Activated T-cell treated with anti-CD3 and anti-CD28 coated beads, Interleukin-2, amount 50 U/mL, for 48 hours (primary cell): ENCODE measurements around the gene FBXW7.

Experiments used
- DNase-seq, 2 experiments: peaks; one replicate each; pipeline ENCODE4 v3.0.0-alpha.2; 2020

FBXW7 gene

DNA sequence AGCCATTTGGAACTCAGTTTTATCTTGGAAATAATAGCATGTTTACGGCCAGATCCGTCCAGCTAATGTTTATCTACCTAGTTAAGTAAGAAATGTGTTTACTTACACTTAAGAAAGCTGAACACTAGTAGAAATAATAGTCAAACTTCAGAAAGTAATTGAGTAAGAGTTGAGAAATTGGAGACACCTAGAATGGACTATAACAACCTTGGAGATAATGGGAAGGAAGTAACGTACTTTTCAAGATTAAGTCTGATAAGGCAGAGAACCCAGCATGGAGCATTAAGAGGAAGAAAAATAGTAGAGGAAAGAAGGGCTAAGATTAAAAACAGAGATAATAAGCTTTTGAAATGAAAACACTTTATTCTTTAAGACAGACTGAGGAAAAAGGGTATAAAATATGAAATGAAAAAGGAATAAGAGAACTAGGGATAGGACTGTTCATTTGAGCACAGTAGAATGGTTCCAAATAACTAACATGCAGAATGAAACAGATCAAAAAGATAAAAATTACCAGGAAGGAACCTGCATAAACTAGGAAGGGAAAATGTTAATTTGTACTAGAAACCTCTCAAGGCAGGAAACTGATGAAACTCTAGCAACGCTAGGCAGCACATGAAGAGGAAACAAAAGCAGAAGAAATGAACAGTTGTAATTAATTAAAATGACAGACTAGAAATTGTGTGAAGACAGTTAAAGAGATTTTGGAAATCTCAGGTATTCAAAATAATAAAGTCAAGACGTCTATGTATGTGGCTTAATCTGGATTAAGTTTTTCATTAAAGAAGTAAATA is 71.7 kb downstream of the FBXW7 start:
- DNase-seq: no peak

GRCh38 chr4:152463562-152463961 is 72.3 kb downstream of the FBXW7 start:
- DNase-seq: no peak

GRCh38 chr4:152462695-152463094 is 73.2 kb downstream of the FBXW7 start:
- no peak for DNase-seq

- DNase-seq: no peak
Measured at GRCh38 chr4:152462047-152462446, 73.8 kb downstream of the FBXW7 start.

DNA sequence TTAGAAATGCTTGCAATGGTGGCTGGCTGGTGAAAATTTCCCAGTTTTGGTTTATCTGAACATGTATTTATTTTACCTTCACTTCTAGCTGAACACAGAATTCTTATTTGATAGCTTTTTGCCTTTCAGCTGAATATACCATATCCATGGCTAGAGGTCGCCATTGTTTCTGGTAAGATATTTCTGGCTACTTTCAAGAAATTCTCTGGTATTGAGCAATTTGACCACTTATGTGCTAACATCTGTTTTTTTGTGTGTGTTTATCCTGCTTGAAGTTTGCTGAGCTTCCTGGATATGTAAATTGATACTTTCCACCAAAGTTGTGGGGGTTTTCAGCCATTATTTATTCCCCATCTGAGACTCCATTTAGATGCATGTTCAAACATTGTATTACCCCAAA is 75.4 kb downstream of the FBXW7 start:
- DNase-seq: no peak

DNA sequence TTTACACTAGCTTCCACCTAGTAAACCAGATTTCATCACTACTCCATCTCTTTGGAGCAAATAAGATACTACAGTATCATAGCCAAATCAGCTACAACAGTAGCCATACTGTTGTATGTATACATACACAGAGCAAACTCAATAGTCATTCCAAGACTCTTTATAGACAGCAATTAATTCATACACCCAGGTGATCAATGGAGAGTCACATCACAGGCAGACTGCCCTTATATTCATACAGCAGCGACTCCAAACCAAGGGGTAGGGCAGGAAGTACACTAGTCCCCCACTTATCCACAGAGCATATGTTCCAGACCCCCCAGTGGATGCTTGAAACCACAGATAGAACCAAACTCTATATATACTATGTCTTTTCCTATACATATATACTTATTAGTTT is 76.6 kb downstream of the FBXW7 start:
- no peak for DNase-seq

DNA sequence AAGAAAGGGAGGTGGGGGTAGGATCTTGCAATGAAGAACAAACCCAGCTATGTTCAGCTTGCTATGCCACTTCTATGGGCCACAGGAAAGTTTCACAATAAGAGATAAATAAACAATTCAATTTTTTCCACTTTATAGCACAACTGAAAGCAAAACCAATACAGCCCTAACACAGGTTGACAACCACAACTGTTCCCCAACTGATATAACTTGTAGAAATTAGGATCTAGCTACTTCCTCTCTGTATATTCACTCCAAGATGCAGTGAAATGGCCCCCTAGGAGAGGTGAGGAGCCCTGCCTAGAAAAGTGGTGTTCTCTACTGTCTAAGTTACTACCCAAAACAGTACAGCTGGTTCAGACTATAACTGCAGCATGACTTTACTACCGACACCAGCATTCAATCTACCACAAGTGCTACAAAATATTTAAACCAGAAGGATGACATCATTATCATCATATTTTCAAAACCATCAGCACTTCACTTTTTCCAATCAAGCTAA is 77.0 kb downstream of the FBXW7 start:
- no peak for DNase-seq

- DNase-seq: no peak
Measured at GRCh38 chr4:152456609-152457008, 79.3 kb downstream of the FBXW7 start.

GRCh38 chr4:152455311-152455710 is 80.6 kb downstream of the FBXW7 start:
- DNase-seq: no peak

- DNase-seq: no peak
Measured at GRCh38 chr4:152454398-152455011, 81.4 kb downstream of the FBXW7 start.

DNA sequence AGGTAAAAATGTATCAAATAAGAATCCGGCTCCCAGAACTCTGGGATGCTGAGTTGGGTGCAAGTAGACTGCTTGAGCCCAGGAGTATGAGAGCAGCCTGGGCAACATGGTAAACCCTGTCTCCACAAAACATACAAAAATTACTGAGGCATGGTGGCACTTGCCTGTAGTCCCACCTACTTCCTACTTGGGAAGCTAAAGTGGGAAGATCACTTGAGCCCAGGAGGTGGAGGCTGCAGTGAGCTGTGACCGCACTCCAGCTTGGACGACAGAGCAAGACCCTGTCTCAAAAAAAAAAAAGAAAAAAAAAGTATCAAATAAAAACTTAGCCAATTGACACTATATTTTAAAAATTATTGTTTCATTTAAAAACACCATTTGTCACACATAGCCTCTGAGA is 84.4 kb downstream of the FBXW7 start:
- DNase-seq: no peak

GRCh38 chr4:152448854-152449253 is 87.0 kb downstream of the FBXW7 start:
- DNase-seq: no peak

DNA sequence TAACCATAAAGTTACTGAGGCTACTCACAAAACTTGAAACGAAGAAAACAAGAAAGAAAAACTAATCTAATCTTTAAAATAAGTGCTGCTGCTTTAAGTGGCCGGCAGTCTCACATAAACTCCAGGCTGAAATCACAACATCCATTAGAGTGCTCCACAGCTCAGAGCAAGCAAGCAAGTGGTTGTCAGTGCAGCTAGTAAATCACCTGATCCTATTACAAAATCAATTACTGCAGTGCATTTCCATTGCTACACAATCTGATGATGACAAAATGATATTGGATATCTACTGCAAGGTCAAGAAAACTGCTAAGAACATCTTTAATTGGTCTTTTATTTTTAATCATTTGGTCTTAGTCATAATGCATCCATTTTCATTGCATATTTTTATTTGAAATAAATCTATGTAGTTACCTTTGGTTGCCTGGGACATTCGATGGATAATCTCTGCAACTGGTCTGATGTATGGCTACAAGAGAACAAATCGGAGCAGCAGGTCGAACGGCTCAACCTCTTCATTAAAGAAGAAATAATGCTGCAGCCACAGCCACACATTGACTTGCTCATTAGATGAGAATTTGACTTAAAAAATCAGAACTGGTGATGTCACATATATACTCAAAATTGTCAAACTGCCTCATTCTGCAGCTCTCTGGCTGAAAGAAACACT is 87.7 kb downstream of the FBXW7 start:
- no peak for DNase-seq

- no peak for DNase-seq
Measured at GRCh38 chr4:152443859-152444258, 92.0 kb downstream of the FBXW7 start.

- DNase-seq: no peak
Measured at GRCh38 chr4:152437561-152437960, 98.3 kb downstream of the FBXW7 start.

DNA sequence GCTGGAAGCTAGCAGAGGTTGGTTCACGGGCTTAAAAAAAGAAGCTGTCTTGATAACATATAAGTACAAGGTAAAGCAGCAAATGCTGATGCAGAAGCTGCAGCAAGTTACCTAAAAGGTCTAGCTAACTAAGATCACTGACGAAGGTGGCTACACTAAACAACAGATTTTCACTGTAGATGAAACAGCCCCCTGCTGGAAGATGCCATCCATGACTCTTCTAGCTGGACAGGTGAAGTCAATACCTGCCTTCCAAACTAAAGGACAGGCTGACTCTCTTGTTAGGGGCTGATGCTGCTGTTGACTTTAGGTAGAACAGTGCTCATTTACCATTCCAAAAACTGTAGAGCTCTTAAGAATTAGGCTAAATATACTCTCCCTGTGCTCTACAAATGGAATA is 99.5 kb downstream of the FBXW7 start:
- no peak for DNase-seq

DNA sequence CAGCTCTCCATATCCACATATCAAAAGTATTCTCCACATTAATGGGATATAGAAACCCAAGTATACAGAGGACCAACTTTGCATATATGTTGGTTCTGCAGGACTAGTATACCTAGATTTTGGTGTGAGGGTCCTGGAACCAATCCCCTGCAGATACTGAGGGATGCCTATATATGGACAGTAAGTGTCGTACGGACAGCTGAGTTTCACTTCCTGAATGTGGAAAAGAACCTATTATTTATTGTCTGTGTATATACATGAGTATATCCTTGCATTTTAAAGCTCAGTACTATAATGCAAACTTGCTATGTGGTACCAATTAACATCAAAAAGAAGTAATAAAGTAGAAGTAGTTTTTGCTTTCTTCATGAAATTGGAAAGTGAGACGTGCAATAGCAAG is 101.9 kb downstream of the FBXW7 start:
- no peak for DNase-seq

GRCh38 chr4:152431784-152432183 is 104.1 kb downstream of the FBXW7 start:
- no peak for DNase-seq

DNA sequence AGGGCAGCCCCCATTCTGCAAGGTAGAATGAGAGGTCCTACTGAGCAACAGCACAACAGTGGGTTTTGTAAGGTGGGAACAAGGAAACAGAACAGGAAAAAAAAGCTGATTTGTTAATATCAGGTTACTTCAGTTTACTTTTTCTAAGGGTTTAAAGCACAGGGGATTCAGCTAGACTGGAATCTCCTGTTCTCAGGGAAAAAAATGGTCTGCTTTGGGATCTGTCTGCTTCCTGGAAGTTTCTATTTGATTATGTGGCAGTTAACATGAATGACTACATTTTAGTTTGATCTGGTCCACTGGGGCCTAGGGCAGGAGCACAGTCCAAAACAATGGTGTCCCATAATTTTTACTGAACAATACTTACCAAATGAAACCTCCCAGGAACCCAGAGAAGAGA is 104.6 kb downstream of the FBXW7 start:
- no peak for DNase-seq

- no peak for DNase-seq
Measured at GRCh38 chr4:152430507-152430906, 105.4 kb downstream of the FBXW7 start.

GRCh38 chr4:152427981-152428380 is 107.9 kb downstream of the FBXW7 start:
- DNase-seq: no peak

GRCh38 chr4:152424977-152425376 is 110.9 kb downstream of the FBXW7 start:
- DNase-seq: no peak

DNA sequence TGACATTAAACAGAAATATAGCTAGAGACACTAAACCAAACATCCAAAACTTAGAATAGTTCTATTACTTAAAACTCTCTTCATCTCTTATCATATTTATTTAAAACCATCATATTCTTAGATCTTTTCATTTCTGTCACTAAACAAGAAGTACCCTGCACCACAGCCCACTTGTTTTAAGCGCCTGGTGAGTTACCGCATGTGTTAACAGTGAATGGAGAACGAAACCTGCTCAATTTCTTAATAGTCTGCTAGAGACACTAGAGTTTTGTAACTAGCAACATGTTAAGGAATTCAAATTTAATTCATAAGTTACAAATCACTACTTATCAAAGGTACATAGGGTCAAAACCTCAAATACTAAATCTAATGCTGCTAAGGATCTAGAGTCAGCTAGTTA is 111.5 kb downstream of the FBXW7 start:
- no peak for DNase-seq

- no peak for DNase-seq
Measured at GRCh38 chr4:152422817-152423320, 113.0 kb downstream of the FBXW7 start.
